ENCODE data around the gene SHMT2.

SHMT2 gene

DNA sequence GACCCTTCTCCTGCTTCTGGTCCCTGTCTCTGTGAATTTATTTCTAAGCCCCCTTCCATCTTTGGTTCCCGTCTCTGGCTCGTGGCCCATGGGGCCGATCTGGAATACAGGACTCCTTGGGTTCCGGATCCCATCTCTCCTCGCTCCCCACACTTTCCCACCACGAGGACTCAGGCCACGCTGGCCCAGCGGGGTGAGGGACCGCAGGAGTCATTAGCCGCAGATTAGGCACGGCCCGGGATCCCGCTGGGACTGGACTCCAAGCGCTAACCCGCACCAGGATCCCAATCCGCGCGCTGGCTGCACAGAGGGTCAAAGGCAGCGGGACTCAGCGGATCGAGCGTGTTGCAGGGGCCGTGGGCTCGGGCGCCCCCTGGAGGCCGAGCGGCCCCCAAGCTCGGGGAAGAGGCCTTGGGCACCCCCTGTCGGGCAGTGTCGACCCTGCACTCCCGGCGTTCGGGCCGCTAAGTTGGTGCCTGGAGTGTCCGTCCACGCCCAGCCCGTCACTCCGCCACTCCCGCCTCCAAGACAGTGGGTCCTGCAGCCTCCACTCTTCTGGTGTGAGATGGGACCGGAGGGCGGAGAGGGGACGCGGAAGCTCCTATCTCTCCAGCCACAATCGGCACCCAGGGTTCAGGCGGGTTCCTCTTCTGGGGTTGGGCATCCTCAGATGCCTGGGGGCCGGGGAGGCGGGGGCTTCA is 9.5 kb downstream of the SHMT2 start:
- H3K4me1 ChIP-seq (ENCODE audit: insufficient read depth, low read length) = peaks cover 52% of the 10 kb centered on the region
- no peaks in the 10 kb centered on the region for H3K9me3 ChIP-seq (ENCODE audit: low read length)
- peaks cover 3% of the 10 kb centered on the region for H3K36me3 ChIP-seq (ENCODE audit: insufficient read depth, low read length)
- peaks cover 66 to 89% of the 10 kb centered on the region in 2 donors for H3K27me3 ChIP-seq (ENCODE audit: control insufficient read depth in 1 of 2, insufficient read depth in 2 of 2, low read length in 2 of 2)
- H3K4me3 ChIP-seq (ENCODE audit: low read depth in 1 of 2, low read length in 2 of 2) = peak overlapping the region; percentile 44 to 68
- H3K27ac ChIP-seq (ENCODE audit: low read depth, low read length) = no peak overlapping the region
- no peak overlapping the region for H3K9ac ChIP-seq (ENCODE audit: low read length)

DNA sequence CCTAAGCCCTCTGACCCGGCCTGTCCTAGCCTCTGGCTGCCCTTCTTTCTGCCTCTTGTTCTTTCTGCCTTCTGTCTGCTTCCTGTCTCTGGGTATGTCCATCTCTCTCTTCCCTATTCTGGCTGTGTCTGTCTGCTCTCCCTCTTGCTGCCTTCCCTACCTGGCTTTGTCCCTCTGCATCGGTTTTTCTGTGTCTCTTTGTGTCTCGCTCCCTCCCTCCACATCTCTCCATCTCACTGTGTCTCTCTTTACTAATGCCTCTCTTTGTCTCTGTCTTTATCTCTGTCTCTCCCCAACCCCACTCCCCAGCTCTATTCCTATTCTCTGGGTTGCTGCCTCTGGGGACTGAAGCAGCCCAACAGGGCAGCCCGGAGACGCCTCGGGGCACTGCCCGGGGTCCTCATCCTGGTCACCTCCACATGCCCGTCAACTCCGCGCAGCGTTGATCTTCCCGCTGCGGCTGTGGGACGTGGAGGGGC is 10.1 kb downstream of the SHMT2 start:
- Histone ChIP-seq H3K36me3 (ENCODE audit: insufficient read depth, low read length) (no peaks in the 10 kb centered on the region), H3K9me3 (ENCODE audit: low read length) (no peaks in the 10 kb centered on the region), H3K4me1 (ENCODE audit: insufficient read depth, low read length) (peaks cover 53% of the 10 kb centered on the region), H3K27ac (ENCODE audit: low read depth, low read length) (no peak overlapping the region), H3K4me3 (ENCODE audit: low read depth in 1 of 2, low read length in 2 of 2) (peak overlapping the region; percentile 53 to 68), H3K9ac (ENCODE audit: low read length) (no peak overlapping the region), H3K27me3 (ENCODE audit: control insufficient read depth in 1 of 2, insufficient read depth in 2 of 2, low read length in 2 of 2) (peaks cover 72 to 95% of the 10 kb centered on the region in 2 donors)

DNA sequence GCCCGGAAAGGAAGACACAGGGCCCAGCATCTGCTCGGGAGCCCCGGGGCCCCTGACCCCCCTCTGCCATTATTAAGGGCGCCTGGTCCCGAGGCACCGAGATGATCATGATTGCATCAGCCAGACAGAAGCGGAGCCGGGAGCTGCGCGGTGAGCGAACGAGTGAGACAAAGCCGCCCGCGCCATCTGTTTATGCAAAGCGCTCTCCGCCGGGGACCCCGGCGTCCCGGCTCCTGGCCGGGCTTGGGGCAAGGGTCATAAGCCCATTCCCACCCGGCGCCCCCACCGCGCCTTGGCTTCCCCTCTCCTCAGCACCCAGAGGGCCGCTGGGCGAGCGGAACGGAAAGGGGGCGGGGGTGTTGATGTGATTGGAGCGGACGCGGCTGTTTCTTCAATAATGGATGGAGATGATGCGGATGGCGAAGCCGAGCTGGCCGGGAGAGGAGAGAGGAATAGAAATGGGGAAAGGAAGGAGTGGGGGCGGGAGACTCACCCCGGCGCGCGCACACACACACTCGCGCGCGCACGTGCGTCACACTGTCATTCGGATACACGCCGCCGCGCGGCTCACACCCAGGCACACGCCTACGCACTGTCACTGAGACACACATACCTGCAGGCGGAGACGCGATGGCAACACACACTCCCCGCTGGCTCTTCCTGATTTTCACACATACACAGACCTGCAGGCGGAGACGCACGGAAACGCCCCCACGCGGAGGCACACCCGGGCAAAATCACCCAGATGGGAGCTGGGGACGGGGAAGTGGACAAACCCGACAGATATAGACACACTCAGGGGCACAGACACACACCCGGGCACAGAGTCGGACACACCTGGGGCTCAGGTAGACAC is 10.8 kb downstream of the SHMT2 start:
- Histone ChIP-seq H3K27me3 (ENCODE audit: control insufficient read depth in 1 of 2, insufficient read depth in 2 of 2, low read length in 2 of 2) (peaks cover 79 to 95% of the 10 kb centered on the region in 2 donors), H3K9me3 (ENCODE audit: low read length) (no peaks in the 10 kb centered on the region), H3K4me3 (ENCODE audit: low read depth in 1 of 2, low read length in 2 of 2) (peak overlapping the region; percentile 53 to 68), H3K27ac (ENCODE audit: low read depth, low read length) (no peak overlapping the region), H3K4me1 (ENCODE audit: insufficient read depth, low read length) (peaks cover 53% of the 10 kb centered on the region), H3K9ac (ENCODE audit: low read length) (no peak overlapping the region), H3K36me3 (ENCODE audit: insufficient read depth, low read length) (no peaks in the 10 kb centered on the region)

DNA sequence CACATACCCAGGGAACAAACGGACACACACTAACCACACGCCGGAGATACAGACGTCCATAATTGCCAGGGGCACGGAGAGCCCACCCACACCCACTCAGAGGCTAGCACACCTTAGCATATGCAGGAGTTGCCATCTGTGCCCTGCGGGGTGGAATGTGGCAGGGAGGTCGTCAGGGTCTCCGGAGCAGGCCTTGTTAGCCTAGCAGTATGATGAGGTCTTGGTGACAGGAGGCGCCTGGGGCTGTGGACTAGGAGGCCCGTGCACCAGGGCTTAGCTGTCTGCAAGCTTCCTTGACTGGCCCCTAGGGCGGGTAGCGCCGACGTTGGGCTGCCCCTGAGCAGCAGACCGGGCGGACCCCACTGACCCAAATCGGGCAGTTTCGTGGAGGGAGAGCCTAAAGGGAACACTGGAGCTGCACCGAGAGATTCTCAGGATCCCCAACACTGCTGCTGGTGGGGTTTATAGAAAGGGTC is 11.5 kb downstream of the SHMT2 start:
- Histone ChIP-seq H3K9ac (ENCODE audit: low read length) (no peak overlapping the region), H3K9me3 (ENCODE audit: low read length) (no peaks in the 10 kb centered on the region), H3K4me3 (ENCODE audit: low read depth in 1 of 2, low read length in 2 of 2) (peak overlapping the region in 1 of 2 donors; percentile 68), H3K27me3 (ENCODE audit: control insufficient read depth in 1 of 2, insufficient read depth in 2 of 2, low read length in 2 of 2) (peaks cover 80 to 88% of the 10 kb centered on the region in 2 donors), H3K4me1 (ENCODE audit: insufficient read depth, low read length) (peaks cover 53% of the 10 kb centered on the region), H3K27ac (ENCODE audit: low read depth, low read length) (no peak overlapping the region), H3K36me3 (ENCODE audit: insufficient read depth, low read length) (no peaks in the 10 kb centered on the region)

DNA sequence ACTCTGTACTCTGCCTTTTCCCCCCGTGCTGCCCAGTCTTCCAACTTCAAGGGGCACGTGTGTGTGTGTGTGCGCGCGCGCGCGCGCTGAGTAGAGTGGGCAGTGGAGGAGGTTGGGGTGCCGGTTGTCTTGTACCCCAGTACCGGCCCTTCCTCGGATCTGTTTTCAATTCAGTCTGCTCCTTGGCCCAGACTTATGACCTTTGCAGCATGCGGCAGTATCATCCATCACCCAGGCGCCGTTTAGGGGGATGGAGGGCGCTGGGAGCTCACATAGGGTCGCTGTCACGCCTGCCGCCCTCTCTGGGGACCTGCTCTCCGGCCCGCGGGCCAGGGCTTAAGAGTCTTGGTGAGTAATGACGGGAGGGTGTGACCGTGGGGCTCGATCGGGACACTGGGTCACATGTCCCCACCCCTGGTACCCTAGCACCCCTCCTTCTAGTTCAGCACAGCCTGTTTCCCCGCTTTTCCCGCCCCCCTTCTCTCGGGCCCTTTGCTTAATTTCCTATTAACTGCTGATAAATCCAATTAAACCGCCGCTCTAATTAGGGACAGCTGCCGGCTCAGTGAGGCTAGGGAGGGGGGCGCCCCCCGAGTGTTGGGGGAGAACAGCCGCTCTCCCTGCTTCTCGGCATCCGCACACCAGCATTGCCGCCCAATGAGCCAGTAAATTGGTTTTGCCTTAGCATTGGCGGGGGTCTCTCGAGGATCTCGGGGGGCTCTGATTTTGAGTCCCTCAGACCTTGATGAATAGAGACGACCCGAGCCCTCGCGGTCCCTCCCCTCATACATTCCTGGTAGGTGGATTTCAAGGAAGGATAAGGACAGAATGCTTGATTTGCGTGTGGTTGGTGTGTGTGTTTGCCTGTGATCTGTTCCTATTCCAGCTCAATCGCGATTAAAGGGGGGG is 12.1 kb downstream of the SHMT2 start:
- no peak overlapping the region for H3K9ac ChIP-seq (ENCODE audit: low read length)
- peaks cover 80 to 87% of the 10 kb centered on the region in 2 donors for H3K27me3 ChIP-seq (ENCODE audit: control insufficient read depth in 1 of 2, insufficient read depth in 2 of 2, low read length in 2 of 2)
- H3K27ac ChIP-seq (ENCODE audit: low read depth, low read length) = no peak overlapping the region
- no peaks in the 10 kb centered on the region for H3K36me3 ChIP-seq (ENCODE audit: insufficient read depth, low read length)
- peaks cover 53% of the 10 kb centered on the region for H3K4me1 ChIP-seq (ENCODE audit: insufficient read depth, low read length)
- H3K4me3 ChIP-seq (ENCODE audit: low read depth in 1 of 2, low read length in 2 of 2) = no peak overlapping the region
- H3K9me3 ChIP-seq (ENCODE audit: low read length) = no peaks in the 10 kb centered on the region

DNA sequence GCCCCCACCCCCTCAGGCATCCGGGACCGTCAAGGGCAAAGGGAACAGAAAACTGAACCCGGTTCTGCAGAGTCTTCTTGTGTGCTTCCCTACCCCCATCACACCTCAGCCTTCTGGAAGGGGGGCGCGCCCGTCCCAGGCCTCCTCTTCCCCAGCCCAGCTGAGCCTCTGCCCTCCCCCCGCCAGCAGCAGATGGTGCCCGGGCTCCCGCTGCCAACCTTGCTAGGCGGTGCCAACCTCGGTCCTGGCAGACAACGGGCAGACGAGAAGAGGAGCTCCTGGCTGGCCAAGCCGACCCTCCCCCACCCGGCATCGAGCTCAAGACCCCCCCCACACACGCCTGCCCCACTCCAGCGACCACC is 12.8 kb downstream of the SHMT2 start:
- Histone ChIP-seq H3K4me3 (ENCODE audit: low read depth in 1 of 2, low read length in 2 of 2) (no peak overlapping the region), H3K27ac (ENCODE audit: low read depth, low read length) (no peak overlapping the region), H3K4me1 (ENCODE audit: insufficient read depth, low read length) (peaks cover 53% of the 10 kb centered on the region), H3K36me3 (ENCODE audit: insufficient read depth, low read length) (no peaks in the 10 kb centered on the region), H3K9ac (ENCODE audit: low read length) (no peak overlapping the region), H3K27me3 (ENCODE audit: control insufficient read depth in 1 of 2, insufficient read depth in 2 of 2, low read length in 2 of 2) (peaks cover 75 to 82% of the 10 kb centered on the region in 2 donors), H3K9me3 (ENCODE audit: low read length) (no peaks in the 10 kb centered on the region)

DNA sequence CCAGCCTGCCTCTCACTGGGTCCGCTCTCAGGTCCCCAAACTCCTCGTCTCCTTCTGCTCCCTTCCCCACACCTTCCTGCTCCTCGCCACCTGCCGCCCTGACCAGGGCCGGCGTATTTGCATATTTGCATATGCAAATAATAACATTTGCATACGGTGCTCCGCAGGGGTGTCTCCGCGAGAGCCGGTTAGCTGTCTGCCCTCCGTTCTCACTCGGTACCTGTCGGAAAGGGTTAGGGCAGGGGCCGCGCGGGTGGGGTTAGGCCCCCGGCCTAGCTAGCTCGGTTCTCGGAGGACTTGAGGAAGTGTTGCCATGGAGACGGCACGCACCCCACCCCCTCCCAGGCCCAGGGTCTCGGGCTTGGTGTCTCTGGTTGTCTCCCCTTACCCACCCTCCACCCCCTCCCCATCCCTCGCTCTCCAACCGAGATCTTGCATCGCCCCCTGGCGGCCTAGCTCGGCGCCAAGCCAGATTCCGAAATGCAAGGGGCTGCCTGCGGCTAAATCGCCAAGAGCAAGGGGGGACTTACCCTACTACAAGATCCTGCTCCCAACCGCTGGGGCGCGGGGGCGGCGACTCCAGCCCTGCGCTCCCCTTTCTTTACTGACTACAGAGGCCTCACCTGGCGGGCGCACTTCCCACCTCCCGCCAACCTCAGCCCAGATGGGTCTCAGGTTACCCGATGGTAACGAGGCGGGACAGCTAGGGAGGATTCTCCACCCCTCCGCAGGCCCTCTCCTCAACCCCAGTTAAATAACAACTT is 13.4 kb downstream of the SHMT2 start:
- H3K4me1 ChIP-seq (ENCODE audit: insufficient read depth, low read length) = peaks cover 50% of the 10 kb centered on the region
- peaks cover 69 to 77% of the 10 kb centered on the region in 2 donors for H3K27me3 ChIP-seq (ENCODE audit: control insufficient read depth in 1 of 2, insufficient read depth in 2 of 2, low read length in 2 of 2)
- H3K9ac ChIP-seq (ENCODE audit: low read length) = no peak overlapping the region
- H3K9me3 ChIP-seq (ENCODE audit: low read length) = no peaks in the 10 kb centered on the region
- H3K36me3 ChIP-seq (ENCODE audit: insufficient read depth, low read length) = no peaks in the 10 kb centered on the region
- no peak overlapping the region for H3K27ac ChIP-seq (ENCODE audit: low read depth, low read length)
- no peak overlapping the region for H3K4me3 ChIP-seq (ENCODE audit: low read depth in 1 of 2, low read length in 2 of 2)

DNA sequence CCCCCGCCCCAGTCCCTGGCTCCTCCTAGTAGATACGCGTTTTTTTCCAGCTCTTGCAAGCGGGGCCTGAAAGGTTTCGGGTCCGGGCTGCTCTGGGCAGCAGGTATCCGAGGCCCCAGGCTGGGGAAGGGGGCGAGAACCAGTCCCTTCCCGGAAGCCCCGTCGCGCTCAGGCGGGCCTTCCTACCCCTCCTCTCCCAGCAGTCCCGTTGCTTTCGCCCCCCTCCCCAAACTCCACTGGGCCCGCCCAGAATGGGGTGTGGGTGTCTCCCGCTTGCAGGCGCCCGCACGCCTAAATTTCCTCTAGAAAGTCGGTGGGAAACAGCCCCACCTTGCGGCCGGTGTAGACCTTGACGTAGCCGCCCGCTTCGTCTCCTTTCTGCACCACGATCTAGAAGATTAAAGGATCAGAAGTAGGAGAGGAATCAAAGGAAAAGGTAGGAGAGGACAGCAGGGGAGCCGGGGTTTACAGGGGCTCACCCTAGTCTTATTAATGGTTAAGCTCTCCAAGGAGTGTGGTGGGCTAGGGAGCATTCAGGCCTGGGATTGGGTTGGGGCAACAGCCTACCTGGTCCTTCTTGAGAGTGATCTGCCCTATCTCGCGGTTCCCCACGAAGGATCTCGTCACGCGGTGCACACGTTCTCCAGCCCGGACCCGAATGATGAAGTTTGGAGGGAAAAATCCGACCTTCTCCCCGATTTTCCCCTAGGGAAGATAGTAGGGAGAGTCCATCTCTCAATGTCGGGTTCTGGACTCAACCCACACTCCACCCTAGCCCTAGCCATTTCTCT is 14.2 kb downstream of the SHMT2 start:
- H3K9ac ChIP-seq (ENCODE audit: low read length) = no peak overlapping the region

DNA sequence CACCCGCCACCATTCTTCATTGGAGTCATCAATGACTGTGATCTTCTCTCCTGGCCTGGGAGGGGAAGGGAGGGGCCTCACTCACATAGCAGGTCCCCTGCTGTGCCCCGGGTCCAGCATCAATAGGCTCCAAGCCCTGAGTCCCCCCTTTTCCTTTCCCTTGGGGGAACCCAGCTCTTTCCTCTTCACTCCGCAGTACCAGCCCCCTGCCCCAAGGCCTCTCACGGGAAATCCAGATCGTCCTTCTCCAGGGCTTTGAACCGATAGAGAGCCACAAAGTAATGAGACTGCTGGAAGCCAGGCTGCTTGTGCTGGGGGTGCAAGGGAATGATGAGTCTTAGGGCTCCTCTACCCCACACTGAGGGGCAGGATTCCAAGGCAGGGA is 14.8 kb downstream of the SHMT2 start:
- Histone ChIP-seq H3K27me3 (ENCODE audit: control insufficient read depth in 1 of 2, insufficient read depth in 2 of 2, low read length in 2 of 2) (peaks cover 61 to 64% of the 10 kb centered on the region in 2 donors), H3K4me1 (ENCODE audit: insufficient read depth, low read length) (peaks cover 39% of the 10 kb centered on the region)

More for the DNA sequence above, 14.2 kb downstream of the SHMT2 start:
- Histone ChIP-seq H3K4me3 (ENCODE audit: low read depth in 1 of 2, low read length in 2 of 2) (no peak overlapping the region), H3K27ac (ENCODE audit: low read depth, low read length) (no peak overlapping the region), H3K4me1 (ENCODE audit: insufficient read depth, low read length) (peaks cover 42% of the 10 kb centered on the region), H3K36me3 (ENCODE audit: insufficient read depth, low read length) (no peaks in the 10 kb centered on the region), H3K9me3 (ENCODE audit: low read length) (no peaks in the 10 kb centered on the region), H3K27me3 (ENCODE audit: control insufficient read depth in 1 of 2, insufficient read depth in 2 of 2, low read length in 2 of 2) (peaks cover 62 to 68% of the 10 kb centered on the region in 2 donors)

DNA sequence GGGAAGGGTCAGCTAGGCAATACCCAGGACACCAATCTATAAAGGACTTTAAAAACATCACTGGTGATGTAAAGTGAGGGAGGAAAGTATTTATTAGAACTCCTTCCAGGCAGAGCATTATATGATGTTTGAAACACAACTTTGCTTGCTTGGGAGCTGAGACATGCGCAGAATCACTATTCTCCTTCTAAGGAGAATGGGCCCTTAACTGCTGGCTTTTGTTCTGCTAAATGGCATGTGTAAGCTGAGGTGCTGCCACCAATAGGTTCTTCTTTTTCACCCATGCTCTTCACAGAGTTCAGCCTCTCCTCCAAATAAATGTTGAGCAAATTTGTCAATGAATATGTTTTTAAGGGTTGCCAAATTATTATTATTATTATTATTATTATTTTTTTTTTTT is 17.5 kb downstream of the SHMT2 start:
- H3K27ac ChIP-seq (ENCODE audit: low read depth, low read length) = no peak overlapping the region

More for the DNA sequence above, 14.8 kb downstream of the SHMT2 start:
- Histone ChIP-seq H3K9me3 (ENCODE audit: low read length) (no peaks in the 10 kb centered on the region), H3K27ac (ENCODE audit: low read depth, low read length) (no peak overlapping the region), H3K9ac (ENCODE audit: low read length) (no peak overlapping the region), H3K36me3 (ENCODE audit: insufficient read depth, low read length) (no peaks in the 10 kb centered on the region), H3K4me3 (ENCODE audit: low read depth in 1 of 2, low read length in 2 of 2) (no peak overlapping the region)

More for the DNA sequence above, 17.5 kb downstream of the SHMT2 start:
- no peaks in the 10 kb centered on the region for H3K9me3 ChIP-seq (ENCODE audit: low read length)
- H3K9ac ChIP-seq (ENCODE audit: low read length) = no peak overlapping the region
- H3K27me3 ChIP-seq (ENCODE audit: control insufficient read depth in 1 of 2, insufficient read depth in 2 of 2, low read length in 2 of 2) = peaks cover 36 to 38% of the 10 kb centered on the region in 2 donors
- H3K36me3 ChIP-seq (ENCODE audit: insufficient read depth, low read length) = no peaks in the 10 kb centered on the region
- peaks cover 16% of the 10 kb centered on the region for H3K4me1 ChIP-seq (ENCODE audit: insufficient read depth, low read length)
- no peak overlapping the region for H3K4me3 ChIP-seq (ENCODE audit: low read depth in 1 of 2, low read length in 2 of 2)
